NCI-H2196 (cell line): ENCODE results near the gene MATK.

Experiments used
- DNase-seq: peaks from one replicate; lab custom pipeline; 2025; ENCODE audit not compliant: unreplicated experiment; lab: John Stamatoyannopoulos, UW

Gene MATK

DNA sequence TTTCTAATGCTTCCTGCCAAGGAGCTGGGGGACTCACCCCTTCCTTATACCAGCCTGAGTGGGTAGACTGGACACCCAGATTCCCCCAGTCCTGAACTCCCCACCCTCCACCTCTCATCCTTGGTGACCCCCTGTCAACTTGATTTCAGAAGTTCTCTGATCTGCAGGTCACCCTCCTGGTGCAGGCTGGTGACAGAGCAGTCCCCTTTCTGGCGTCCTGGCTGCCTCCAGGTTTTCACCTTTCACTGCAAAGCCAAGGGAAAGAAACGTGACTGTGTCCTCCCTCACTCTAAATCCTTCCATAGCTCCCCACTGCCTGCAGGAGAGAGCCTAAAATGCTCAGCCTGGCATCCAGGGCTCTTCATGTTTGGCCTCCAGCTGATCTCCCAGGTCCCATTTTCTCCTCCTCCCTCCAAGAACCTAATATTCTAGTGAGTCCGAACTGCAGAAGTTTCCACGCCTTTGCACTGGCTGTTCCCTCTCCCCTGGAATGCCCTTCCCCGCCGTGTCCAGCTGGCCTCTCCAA is 4.1 kb upstream of the MATK start:
- DNase-seq: no peak

DNA sequence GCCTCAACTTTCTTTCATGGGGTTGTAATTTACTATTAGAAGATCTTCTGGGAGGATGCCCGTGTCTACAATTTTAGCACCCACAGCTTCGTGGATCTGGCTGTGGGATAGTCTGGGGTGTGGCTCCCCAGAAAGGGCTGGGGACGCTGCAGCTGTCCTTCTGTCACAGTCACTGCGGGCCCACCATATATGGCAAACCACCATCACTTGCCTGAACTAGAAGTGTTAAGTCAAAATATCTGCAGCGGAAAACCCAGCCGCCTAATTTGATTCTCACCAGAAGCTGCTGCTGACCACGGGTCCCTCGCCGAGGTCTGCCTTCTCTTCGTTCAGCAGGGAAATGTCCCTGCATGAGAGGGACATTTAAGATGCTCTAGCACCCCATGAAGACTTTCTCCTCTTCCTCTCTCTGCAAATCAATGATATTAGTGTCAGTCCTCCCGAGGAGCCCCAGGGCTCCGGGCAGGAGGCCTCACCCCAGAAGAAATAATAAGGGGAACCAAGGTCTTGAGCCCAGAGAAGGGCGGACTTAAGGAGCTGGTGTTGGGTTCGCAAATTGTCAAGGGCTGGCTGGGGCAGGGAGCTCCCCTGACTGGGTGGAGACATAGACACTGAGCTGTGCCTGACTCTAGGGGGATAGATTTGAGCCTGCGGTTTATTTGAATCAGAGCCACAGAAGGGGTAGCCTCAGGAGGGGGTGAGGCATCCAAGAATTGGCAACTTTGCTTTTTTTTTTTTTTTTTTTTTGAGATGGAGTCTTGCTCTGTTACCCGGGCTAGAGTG is 3.0 kb upstream of the MATK start:
- no peak for DNase-seq

DNA sequence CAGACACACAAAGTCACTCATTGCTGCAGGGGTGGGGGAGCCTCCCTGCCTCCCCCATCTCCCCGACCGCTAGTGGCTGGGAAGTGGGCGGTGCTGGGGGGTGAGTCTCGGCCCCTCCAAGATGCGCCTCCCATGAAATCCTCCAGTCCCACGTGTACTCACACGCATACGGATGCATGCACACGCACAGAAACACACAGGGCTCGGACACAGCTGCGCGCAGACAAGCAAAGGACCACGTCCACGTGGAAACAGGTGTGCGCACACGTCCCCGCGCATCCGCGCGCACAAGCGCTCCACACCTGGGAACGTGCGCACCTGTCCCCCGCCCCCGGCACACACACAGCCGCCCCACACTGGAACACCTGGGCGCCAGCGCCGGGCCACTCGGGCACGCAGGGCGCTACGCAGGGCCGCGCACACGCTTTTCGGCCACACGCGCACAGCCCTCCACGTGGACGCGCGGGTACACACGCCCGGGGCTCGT is 687 bp downstream of the MATK start:
- DNase-seq: no peak

DNA sequence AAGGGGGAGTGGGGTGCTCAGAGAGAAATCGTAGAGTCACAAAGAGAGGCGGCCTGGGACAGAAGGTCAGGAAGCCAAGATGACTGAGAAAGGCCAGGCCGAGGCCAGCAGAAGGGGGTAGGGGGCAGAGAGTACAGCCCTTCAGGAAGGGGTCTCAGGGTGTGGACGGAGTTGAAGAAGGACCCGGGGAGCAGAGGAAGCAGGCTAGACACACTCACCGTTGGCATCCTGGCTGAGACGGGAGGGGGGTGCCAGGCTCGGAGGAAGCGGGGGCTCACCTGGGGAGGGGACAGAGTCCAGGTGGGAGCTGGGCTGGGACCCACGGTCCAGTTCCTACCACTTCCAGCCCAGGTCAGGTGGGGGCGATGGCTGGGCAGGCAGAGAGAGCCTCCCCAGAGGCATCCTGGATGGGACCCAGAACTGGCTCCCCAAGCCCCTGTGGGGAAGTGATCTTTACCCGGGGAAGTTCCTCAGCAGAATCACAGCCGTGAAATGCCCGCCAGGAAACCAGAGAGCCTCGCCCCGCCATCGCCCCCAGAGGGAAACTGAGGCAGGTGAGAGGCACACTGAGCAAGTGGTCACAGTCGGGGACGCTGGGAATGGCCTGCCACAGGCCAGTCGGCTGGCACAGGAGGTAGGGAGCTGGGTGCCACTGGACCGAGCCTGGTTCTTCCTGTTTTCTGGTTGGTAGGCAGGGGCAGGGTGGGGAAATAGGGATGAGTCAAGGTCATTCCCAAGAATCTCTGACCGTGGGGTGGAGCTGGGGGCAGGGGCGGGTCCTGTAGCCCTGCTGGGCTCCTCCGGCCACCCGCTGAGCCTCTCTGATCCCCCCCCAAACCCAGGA is 1.4 kb downstream of the MATK start:
- no peak for DNase-seq

DNA sequence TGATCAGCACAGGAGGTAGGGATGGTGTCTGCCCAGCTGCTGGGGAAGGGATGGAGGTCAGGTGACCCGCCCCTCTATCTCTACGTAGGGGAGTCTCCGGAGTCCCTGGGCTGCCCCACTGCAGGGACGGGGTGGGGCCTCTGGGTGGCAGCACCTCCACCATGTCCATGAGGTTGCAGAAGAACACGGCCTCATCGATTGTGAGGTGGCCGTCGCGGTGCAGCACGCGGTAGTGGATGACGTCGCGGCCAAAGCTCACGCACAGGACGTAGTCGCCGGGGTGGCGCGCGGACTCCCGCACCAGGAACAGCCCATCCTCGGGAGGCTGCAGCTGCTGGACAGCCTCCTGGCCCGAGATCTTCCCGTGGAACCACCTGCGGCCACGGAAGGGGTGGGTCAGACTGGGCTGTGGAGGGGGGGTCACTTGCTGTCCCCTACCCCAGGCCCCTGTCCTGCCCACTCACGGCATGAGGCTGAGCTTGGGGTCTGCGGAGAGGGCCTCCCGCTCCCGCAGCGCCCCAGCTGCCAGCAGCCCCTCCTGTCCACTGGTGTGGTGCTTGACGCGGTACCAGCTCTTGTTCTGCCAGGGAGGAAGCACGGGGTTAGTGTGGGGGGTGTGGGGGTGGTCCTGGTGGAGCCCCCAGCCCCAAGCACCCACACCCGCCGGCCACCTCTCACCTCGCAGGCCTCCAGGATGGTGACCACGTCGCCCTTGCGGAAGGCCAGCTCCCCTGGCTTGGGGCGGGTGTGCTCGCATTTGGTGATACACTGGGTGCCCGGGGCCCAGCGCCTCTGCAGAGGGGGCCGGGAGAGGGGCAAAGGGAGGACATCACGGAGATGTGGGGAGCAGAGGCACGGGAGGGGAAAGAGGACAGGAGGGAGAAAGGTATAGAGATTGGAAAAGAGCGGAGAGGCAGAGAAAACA is 2.3 kb downstream of the MATK start:
- no peak for DNase-seq

DNA sequence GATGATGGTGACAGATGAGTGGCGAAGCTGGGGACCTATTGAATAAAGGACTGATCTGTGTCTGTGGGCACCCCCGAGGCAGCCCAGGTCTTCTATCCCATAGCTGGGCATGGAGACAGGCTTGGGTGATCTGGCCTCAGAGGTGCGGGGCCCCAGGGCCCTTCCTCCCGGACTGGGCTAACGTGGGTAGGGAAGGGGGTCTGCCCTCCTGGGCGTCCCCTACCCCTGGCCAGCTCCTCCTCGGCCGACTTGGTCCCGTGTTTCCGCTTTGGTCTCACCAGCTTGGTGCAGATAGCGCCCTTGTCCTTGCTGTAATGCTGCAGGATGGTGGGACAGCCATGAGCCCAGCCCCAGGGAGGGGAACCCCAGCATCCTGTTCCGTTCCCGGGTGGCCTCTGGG is 3.3 kb downstream of the MATK start:
- no peak for DNase-seq

DNA sequence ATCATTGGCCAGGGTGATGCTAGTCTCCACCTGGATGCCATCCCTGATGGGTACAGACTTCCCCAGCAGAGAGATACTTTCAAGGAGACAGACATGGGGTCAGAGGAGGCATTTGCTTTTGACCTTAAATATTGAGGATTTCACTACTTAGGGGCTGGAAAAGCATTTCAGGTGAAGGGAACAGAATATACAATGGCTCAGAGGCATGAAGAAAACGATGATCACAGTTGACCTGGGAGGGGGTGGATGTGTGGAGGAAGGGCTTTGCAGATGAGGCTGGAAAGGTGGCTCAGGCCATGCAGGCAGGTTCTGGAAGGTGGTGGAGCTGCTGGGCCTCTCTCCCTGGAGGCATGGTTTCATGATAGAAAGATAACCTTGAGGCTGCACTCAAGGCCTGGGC is 3.9 kb downstream of the MATK start:
- DNase-seq: no peak

DNA sequence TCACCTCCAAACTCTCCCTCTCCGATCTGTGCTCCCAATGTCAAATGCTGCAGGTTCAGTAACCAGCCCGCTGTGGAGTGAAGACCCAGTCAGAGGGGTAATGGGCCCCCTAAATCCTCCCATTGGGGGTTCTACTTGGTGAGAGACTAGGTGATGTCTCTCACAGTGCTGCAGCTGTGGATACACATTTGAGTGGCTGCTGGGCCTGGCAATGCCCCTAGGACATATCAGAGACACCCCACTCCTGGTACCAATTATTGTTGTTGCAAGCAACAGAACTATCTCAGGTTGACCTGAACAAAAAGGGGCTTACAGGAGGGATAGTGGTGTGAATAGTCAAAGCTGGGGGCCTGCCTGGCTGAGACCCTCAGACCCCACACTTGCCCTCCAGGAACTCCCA is 4.6 kb downstream of the MATK start:
- DNase-seq: no peak

DNA sequence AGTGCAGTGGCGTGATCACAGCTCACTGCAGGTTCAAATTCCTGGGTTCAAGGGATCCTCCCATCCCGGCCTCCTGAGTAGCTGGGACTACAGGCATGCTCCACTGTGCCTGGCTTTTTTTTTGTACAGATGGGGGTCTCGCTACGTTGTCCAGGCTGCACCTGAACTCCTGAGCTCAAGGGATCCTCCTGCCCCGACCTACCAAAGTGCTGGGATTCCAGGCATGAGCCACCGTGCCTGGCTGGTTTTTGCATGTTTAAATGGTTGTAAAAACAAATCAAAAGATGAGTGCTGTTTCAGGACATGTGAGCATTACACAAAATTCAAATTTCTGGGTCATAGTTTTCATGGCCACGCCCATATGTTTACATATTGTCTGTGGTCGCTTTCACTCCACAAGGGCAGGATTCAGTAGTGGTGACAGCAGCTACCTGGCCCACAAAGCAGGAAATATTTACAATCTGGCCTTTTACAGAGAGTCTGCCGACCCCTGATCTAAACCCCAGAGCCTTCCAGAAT is 5.3 kb downstream of the MATK start:
- DNase-seq: no peak

DNA sequence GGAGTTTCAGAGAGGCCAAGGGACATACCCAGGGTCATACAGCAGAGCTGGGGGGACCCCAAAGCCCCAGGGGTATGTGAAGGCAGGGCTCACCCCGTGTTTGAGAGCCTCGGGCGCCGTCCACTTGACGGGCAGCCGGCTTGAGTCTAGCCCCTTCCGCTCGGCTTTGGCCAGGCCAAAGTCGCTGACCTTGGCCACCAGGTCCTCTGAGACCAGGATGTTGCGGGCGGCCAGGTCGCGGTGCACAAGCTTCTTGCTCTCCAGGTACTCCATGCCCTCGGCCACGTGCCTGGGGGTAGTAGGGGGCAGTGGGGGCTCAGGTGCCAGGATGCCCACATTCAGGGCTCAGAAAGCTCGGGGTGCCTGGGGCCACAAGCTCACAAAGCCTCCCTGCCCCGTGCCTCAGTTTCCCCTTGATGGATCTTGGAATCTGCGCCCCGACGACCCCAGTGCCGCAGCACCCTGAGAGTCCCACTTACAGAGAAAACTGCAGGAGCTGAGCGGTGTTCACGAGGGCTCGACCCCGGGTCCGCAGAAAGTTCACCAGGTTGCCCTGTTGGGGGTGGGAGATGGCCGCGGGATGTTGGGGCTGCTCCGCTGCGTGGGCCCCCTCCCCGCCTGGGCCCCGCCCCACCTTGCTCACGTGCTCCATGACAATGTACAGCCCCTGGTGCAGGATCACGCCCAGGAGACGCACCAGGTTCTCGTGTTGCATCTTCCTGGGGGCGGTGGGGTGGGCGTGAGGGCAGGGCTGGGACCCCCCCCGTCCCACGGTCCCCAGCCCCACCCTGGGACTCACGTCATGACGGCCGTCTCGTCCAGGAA is 7.1 kb downstream of the MATK start:
- no peak for DNase-seq

DNA sequence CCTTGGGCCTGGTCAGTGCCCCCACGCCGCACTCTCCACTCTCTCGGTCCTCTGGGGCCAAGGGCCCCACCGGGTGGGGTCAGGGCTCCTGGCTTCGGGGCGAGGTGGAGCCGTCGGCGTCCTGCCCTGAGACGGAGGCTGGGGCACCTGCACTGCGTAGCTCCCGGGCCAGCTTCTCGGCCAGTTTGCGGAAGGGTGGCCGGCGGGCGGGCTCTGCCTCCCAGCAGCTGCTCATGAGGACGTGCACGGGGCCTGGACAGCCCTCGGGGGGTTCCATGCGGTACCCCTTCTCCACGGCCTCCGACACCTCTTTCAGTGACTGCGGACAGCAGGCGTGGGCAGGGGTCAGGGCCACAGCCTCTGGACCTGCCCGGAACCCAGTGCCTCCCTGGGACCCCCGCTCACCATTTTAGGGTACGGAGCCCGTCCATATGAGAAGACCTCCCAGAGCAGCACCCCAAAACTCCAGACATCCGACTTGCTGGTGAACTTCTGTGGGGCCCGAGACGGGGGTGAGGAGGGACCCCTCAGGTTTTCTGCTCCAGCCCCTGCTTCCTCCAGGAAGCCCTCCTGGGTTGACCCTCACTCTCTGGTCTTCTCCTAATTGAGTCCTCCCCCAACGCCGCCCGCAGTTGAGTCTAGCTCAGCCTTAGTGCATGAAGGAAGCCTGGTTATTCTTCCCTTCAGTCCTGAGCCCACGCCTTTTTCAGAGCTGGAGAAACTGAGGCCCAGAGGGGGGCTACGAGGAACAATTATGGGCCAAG is 7.9 kb downstream of the MATK start:
- no peak for DNase-seq

DNA sequence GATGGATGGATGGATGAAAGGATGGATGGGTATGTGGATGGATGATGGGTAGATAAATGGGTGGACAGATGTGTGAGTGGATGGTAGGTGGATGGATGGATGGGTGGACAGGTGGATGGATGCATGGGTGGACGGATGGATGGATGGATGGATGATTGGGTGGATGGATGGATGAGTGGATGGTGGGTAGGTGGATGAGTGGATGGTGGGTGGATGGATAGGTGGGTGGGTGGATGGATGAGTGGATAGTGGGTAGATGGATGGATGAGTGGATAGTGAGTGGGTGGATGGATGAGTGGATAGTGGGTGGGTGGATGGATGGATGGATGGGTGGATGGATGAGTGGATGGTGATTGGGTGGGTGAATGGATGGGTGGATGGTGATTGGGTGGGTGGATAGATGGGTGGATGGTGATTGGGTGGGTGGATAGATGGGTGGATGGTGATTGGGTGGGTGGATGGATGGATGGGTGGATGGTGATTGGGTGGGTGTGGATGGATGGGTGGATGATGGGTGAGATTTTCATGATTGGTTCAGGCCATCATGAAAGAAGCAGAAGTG is 9.6 kb downstream of the MATK start:
- no peak for DNase-seq

DNA sequence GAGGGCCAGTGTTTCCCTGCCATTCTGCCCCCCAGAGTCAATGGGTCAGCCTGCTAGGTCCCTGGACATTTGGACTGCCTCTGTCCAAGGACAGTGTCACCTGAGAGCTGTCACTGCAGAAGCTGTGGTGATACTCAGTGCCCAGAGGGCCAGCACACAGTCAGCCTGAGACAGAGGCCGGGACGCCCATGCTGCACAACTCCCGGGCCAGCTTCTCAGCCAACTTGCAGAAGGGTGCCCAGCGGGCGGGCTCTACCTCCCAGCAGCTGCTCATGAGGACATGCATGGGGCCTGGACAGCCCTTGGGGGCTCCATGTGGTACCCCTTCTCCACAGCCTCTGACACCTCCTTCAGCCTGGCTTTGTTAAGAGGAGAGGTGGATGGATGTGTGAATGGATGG is 10.3 kb downstream of the MATK start:
- no peak for DNase-seq

DNA sequence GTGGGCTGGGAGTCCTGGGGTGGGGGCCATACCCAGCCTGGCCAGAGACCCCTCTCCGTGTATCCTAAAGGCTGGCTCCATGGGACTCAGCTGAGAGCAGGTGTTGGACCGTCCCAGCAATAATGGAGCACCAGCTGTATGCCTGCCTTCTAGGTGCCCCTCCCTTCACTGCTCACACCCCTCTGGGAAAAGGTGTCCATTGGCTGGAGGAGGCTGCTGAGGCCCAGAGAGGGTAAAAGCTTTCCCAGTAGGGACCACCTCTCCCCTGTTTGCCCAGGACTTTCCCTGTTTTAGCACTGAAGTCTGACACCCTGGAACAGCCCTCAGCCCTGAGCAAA is 10.8 kb downstream of the MATK start:
- DNase-seq: no peak

DNA sequence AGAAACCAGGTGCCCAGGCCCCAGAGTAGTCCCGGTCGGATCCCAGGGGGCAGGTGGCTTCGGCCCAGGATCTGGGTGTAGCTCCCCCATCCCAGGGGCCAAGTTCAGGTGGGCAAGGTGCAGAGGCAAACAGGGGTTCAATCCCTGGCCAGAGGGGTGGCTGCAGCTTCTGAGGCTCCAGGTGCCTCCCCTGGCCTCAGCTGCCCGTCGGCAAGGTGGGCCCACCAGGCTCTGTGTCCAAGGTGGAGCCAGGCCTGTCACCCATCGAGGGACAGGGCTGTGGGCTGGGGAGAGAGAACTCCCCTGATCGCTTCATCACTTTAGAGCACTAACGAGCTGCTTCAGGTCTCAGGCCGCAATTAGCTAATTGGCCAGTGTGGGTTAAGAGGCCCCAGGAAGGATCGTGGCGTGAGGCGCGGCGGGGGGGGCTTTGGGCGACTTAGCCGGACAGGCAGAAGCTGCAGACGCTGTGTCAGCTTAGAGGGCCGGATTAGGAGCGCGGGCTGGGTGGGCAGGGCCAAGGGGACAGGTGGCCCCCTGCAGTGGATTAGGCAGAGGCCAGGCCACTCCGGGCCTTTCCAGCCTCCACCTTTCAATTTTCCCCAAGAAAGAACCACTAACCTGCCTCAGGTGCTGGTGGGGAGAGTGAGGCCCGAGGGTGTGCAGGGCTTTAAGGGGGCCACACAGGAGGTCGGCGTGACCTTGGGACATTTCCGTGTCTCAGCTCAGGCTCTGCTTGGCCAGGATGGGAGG is 11.4 kb downstream of the MATK start:
- DNase-seq: no peak

DNA sequence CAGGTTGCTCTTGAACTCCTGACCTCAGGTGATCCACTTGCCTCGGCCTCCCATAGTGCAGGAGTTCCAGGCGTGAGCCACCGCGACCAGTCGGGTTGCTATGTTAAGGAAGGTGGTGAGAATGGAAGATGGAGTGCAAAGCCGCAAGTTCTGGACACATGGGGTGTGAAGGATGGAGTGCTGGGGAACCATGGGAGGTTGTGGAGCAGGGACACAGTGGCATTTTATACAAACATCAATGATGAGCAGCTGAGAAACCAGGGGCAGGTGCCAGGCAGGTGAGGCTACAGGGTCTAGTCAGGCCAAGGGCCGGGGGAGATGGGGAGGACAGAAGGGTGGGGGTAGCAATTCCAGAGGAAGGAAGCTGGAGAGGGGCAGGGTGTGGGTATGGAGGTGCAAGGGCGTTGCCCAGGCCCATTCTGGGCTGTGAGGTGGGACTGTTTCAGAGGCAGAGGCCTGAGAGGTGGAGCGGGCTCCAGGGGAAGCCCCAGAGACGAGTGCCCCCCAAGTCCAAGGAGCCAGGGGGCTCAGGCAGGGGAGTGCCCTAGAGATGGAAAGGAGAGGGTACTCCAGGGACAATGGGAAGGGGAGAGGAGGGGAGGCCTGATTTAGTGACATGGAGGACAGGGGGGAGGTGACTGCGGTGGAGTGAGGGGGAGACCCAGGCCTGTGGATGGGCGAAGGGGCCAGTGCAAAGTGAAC is 12.2 kb downstream of the MATK start:
- DNase-seq: no peak

DNA sequence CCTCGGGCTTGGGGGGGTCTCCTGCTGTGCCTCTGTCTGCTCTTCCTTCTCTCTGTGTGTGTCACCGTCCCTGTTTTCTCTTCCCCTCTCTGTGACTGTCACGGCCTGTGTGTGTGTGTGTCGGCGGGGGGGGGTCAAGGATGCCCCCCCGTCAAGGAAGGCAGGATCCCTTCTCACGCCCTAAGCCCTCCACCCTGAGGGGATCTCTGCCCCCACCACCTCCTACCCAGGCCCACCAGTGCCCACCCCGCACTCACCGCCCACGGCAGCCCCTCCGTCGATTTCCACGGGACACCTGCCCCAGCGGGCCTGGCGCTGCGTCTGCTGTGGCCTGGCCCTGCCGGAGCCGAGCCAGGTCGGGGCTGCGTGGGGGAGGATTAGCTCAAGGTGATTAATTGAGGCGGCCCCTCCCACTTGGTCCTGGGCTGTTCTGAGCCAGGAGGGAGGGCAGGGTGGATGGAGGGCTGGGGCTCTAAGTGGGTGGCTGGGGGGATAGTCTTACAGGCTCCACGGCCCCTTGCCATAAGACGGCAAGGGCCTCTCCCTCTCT is 14.2 kb downstream of the MATK start, which contains the start of gene RAX2:
TSS of gene RAX2 (minus strand) at position 323 of the 550 bp plus-strand sequence. CDS start 486 bp downstream, outside the sequence.
- DNase-seq: no peak
